ENCODE measurements around the gene APOBEC3A. TPM values are rescaled to one million over a fixed set of nuclear protein-coding genes. Genes with fewer than 3 reads are reported as not detected.

Gene APOBEC3A
- total RNA-seq, 1 experiment from 2014 or later, result not detected

DNA sequence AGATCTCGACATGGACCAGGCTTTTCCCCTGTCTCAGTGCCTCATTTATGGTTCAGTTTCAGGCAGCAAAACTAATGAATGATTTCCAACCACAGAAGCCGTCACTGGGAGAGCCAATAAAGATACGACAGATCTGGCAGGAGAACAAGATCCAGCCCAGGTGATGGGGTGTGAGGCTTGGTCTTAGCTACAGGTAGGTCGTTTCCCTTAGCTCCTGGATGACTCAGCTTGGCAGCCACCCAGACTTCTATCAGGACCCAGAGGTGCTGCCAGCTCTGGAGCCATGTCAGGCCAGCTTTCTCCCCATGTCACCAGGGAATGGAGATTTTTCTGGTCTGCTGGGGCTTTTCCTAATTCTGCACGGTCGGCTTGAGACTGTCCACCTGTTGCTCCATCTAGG lies 36.3 kb upstream of the APOBEC3A start:
- no peak for TF ChIP-seq CTCF (IDR thresholded peaks at IDR 0.05; ENCODE audit: unreplicated experiment)

DNA sequence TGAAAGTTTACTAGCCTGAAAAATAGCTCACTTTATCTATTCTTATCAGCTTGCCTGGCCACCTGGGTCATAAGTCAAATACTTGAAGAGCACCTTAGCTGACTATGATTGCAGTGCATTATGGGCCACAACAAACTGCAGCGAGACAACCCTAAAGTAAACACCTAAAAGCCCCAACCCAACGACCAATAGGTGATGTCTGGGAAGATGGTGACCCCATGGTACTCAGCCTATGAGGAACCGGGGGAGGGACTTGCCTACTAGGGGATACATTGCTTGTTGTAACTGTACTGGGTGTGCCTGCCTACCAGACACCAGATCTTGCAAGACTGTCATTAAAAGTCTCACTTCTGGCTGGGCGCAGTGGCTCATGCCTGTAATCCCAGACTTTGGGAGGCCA lies 35.6 kb upstream of the APOBEC3A start:
- intact Hi-C loops (cut with micrococcal nuclease), result loop anchor here (5.0 kb wide), 1 partner anchor 50 kb away; the partner anchor contains the start of gene CBX6
- Mint-ChIP-seq H3K27me3 (ENCODE audit: insufficient read depth, unreplicated experiment) (peaks cover 31% of the 10 kb centered on the region), H3K4me3 (ENCODE audit: unreplicated experiment) (no peak overlapping the region), H3K9me3 (ENCODE audit: unreplicated experiment) (no peaks in the 10 kb centered on the region), H3K27ac (ENCODE audit: low read depth, unreplicated experiment) (no peak overlapping the region), H3K36me3 (ENCODE audit: insufficient read depth, unreplicated experiment) (no peaks in the 10 kb centered on the region), H3K4me1 (ENCODE audit: insufficient read depth, unreplicated experiment) (peaks cover 14% of the 10 kb centered on the region)
- no peak for DNase-seq (ENCODE audit: unreplicated experiment)
- CTCF ChIA-PET, result interaction anchor here (0.6 to 3.2 kb wide), 5 partner anchors 37 to 1354 kb away, joined by 3 to 12 read pairs (median 3); no protein-coding TSS in a partner anchor
- no peak for TF ChIP-seq CTCF (IDR thresholded peaks at IDR 0.05; ENCODE audit: unreplicated experiment)
- POLR2A ChIA-PET, result interaction anchor here (1.2 to 1.3 kb wide), 2 partner anchors 13 to 70 kb away, joined by 3 to 5 read pairs; no protein-coding TSS in a partner anchor
- BruUV-seq (replicated peaks), result no TSS peak

More for the DNA sequence above, 36.3 kb upstream of the APOBEC3A start:
- Mint-ChIP-seq H3K36me3 (ENCODE audit: insufficient read depth, unreplicated experiment) (no peaks in the 10 kb centered on the region), H3K9me3 (ENCODE audit: unreplicated experiment) (no peaks in the 10 kb centered on the region), H3K4me3 (ENCODE audit: unreplicated experiment) (no peak overlapping the region), H3K4me1 (ENCODE audit: insufficient read depth, unreplicated experiment) (peaks cover 14% of the 10 kb centered on the region), H3K27me3 (ENCODE audit: insufficient read depth, unreplicated experiment) (peaks cover 38% of the 10 kb centered on the region), H3K27ac (ENCODE audit: low read depth, unreplicated experiment) (no peak overlapping the region)
- BruUV-seq (replicated peaks), result no TSS peak
- ChIA-PET POLR2A (interaction anchor here (0.7 to 1.3 kb wide), 6 partner anchors 11 to 69 kb away, joined by 3 to 5 read pairs (median 3); partner anchors contain the start of gene CBX6), CTCF (interaction anchor here (1.2 to 3.2 kb wide), 3 partner anchors 40 to 101 kb away, joined by 3 to 12 read pairs (median 3); no protein-coding TSS in a partner anchor)
- peak; percentile 93 for DNase-seq (ENCODE audit: unreplicated experiment)
- intact Hi-C loops (cut with micrococcal nuclease), result loop anchor here (5.0 kb wide), 1 partner anchor 49 kb away; the partner anchor contains the start of gene CBX6

DNA sequence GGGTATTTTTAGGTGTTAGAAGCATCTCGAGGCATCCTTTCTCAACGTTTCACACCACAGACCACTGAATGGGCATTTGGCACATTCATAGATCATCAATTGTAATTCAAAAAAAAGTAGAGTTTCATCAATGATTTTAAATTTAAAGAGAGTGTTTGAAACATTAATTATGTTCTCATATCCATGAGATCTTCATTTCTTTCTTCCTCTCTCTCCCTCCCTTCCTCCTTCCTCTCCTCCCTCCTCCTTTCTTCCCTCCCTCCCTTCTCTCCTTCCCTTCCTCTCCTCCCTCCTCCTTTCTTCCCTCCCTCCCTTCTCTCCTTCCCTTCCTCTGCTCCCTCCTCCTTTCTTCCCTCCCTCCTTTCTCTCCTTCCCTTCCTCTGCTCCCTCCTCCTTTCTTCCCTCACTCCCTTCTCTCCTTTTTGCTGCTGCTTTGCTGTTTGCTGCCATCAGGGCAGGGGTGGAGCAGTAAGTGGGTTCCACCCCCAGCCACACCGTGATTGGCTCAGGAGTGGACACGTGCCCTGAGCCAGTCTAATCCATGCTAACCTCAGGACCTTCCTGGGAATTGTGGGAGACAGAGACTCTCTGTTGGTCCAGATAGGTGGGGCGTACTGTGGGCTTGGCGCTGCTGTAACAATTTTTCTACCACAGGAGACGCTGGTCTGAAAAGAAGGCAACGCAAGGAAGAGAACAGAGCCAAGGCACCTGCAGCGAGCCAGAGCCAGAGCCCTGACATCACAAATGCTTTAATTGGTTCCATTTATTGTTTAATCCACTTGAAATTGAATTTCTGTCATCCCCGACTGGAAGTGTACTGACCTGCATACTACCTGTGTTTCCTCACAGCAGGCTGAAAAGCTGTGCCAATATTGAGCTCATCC lies 33.7 kb upstream of the APOBEC3A start:
- H3K27ac Mint-ChIP-seq (ENCODE audit: low read depth, unreplicated experiment), result no peak overlapping the region
- intact Hi-C loops (cut with micrococcal nuclease), result loop anchor here (1.0 to 5.0 kb wide), 2 partner anchors 51 to 59 kb away; partner anchors contain the start of genes APOBEC3B and CBX6
- DNase-seq (ENCODE audit: unreplicated experiment), result peak; percentile 62
- BruUV-seq (replicated peaks), result no TSS peak
- peaks cover 16% of the 10 kb centered on the region for H3K27me3 Mint-ChIP-seq (ENCODE audit: insufficient read depth, unreplicated experiment)
- no peak for TF ChIP-seq CTCF (IDR thresholded peaks at IDR 0.05; ENCODE audit: unreplicated experiment)
- H3K9me3 Mint-ChIP-seq (ENCODE audit: unreplicated experiment), result no peaks in the 10 kb centered on the region
- CTCF ChIA-PET, result interaction anchor here (0.6 to 3.2 kb wide), 3 partner anchors 54 to 55 kb away, joined by 3 to 12 read pairs (median 10); no protein-coding TSS in a partner anchor
- POLR2A ChIA-PET, result interaction anchor here (0.8 to 2.1 kb wide), 6 partner anchors 10 to 395 kb away, joined by 3 to 11 read pairs (median 4); partner anchors contain the start of genes APOBEC3B, CBX6 and RPL3
- H3K4me3 Mint-ChIP-seq (ENCODE audit: unreplicated experiment), result peak overlapping the region; percentile 66
- no peaks in the 10 kb centered on the region for H3K36me3 Mint-ChIP-seq (ENCODE audit: insufficient read depth, unreplicated experiment)
- H3K4me1 Mint-ChIP-seq (ENCODE audit: insufficient read depth, unreplicated experiment), result peaks cover 14% of the 10 kb centered on the region

Measured in MCF 10A (cell line).